GM10248 (cell line): ENCODE measurements around the gene NPAS2.

Experiments
- CTCF ChIA-PET: fragments of 300-600 bp; sonication (Branson Sonifier 250); formaldehyde crosslinking; extraction: SDS; loops from one replicate; lab custom pipeline; 2021; ENCODE audit warnings: antibody characterized with exemption; lab: Yijun Ruan, JAX
- POLR2A ChIA-PET: fragments of 350-650 bp; sonication (Branson Sonifier 250); formaldehyde crosslinking; extraction: SDS; loops from one replicate; lab custom pipeline; 2020; ENCODE audit warnings: antibody characterized with exemption; lab: Yijun Ruan, JAX
- DNase-seq: peaks from one replicate; pipeline ENCODE4 v3.0.0; 2012; ENCODE audit errors: extremely low spot score
- TF ChIP-seq, protein P1 (sequence below): IDR thresholded peaks from 2 replicates; pipeline ENCODE4 v1.5.1; 2012; ENCODE audit warnings: mild to moderate bottlenecking, low read depth; ENCODE audit errors: extremely low read depth, missing control alignments, control extremely low read depth

Gene NPAS2

DNA sequence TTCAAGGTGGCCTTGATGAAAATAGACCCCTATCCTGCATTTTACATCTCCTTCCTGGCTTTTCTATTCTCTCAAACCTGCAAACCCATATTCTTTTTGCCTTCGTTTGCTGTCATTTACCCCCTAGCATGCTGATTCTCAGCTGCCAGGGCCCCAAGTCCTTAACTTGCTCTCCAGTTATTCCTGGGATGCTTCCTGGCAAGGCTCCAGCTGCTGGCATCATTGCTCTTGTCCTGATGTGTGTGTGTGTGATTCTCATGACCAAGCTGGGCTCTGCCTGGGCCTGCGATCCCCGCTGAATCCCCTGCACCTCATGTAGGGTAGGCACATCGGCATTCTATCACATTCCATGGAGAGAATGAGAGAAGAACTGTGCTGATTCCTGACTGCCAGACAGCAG lies 11.9 kb downstream of the NPAS2 start:
- TF ChIP-seq, protein P1, sequence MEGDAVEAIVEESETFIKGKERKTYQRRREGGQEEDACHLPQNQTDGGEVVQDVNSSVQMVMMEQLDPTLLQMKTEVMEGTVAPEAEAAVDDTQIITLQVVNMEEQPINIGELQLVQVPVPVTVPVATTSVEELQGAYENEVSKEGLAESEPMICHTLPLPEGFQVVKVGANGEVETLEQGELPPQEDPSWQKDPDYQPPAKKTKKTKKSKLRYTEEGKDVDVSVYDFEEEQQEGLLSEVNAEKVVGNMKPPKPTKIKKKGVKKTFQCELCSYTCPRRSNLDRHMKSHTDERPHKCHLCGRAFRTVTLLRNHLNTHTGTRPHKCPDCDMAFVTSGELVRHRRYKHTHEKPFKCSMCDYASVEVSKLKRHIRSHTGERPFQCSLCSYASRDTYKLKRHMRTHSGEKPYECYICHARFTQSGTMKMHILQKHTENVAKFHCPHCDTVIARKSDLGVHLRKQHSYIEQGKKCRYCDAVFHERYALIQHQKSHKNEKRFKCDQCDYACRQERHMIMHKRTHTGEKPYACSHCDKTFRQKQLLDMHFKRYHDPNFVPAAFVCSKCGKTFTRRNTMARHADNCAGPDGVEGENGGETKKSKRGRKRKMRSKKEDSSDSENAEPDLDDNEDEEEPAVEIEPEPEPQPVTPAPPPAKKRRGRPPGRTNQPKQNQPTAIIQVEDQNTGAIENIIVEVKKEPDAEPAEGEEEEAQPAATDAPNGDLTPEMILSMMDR = no peak
- no peak for DNase-seq
- CTCF ChIA-PET = no interaction called here
- POLR2A ChIA-PET = no interaction called here

DNA sequence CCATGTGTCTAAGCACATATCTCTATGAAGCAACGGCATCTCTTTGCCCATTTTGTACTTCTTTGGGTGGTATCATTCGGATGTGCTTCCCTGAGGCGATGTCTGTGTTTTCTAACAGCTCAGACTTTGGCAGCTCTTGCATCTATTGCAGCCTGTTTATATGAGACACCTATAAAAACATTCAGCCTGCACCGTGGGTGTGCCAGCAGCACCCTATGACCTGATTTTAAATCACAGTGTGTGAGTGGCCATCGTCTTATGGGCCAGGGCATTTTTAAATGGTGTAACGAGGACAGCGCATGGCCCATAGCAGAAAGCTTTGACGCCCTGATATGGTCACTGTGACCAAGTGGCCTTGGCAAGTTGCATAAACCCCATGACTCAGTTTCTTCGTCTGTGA lies 12.9 kb downstream of the NPAS2 start:
- POLR2A ChIA-PET = no interaction called here
- DNase-seq = no peak
- TF ChIP-seq, protein P1 = no peak
- CTCF ChIA-PET = interaction anchor here (0.8 kb wide), 1 partner anchor 15 kb away, joined by 3 read pairs; no protein-coding TSS in a partner anchor

DNA sequence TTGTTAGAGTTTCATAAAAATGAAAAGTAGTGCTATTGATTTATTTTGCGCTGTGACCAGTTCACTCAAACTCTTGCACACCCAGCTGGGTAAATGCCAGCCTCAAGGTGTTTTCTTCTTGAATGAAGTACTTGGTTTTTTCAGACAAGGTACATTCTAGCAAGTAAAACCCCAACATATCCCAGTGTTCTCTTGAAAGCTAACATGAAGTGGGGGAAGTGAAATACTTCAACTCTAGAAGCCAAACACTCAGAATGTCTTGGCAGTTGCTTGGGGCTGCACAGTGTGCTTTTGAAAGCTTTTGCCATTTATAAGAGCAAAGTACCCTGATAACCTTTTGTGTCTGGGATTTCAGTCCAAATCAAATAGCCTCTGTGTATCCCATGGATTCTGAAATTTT lies 13.4 kb downstream of the NPAS2 start:
- POLR2A ChIA-PET = no interaction called here
- DNase-seq = no peak
- TF ChIP-seq, protein P1 = no peak
- CTCF ChIA-PET = interaction anchor here (0.8 kb wide), 1 partner anchor 15 kb away, joined by 3 read pairs; no protein-coding TSS in a partner anchor

DNA sequence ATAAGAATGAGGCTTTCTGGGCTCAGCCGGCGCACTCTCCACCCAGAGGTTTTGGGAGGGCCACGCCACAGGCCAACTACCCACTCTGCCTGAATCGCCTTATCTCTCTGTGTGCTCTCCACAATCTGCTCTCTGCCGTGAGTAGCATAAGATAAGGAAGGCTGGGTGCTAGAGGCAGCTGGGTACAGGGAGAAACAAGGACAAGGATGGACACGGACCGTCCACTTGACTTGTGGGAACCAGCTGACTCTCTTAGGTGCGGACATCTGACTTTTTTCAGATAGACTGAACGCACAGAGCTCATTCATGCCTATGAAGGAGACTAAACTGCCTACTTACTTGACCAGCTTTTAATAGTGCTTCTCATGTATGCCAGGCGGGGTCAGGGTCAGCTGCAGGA lies 14.3 kb downstream of the NPAS2 start:
- ChIA-PET POLR2A (no interaction called here), CTCF (no interaction called here)
- TF ChIP-seq, protein P1 = no peak
- DNase-seq = no peak

DNA sequence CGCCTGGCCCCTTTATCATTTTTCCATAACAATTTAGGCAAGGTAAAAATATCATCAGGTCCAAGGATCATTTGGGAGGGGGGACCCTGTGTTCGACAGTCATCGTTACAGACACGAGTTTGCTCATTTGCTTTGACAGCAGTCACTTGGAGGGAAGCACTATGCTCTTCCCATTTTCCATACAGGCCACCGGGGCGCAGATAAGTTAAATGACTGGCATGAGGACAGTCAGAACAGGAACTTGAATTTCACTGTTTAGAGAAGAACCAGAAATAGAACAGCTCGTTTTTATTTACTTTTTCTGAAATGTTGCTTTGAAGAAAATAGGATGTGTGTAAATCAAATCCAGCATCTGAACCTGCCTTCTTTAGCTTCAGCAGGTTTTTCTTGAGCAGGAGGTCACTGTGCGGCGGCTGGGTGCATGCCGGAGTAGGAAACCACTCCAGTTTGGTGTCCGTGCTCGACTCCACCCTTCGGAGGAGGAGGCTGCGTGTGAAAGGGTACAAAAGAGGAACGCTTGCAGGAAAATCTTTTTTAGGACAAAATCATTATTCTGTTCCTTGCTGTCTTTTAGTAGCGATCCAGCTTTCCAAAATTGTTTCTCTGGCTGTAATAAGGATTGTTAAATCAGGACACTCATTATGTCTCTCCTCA lies 15.2 kb downstream of the NPAS2 start:
- POLR2A ChIA-PET = no interaction called here

DNA sequence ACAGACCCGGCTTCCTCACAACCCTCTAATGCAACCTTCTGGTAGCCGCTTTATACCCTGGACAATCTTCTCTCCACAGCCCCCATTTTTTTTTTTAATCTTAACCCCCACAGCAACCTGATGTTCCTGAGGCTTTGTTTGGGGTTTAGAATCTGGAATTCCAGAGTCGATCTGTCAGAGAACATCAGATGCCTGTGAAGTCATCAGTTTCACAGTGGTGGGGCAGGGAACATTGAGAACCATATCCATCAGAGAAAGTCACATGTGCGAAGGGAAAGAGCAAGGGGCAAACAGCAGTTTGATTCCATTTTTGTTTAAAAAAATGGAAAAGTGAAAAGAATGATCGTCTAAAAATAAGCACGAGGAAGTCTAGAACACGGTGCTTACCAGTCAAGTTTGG lies 20.6 kb downstream of the NPAS2 start:
- TF ChIP-seq, protein P1 = no peak
- ChIA-PET POLR2A (no interaction called here), CTCF (no interaction called here)
- DNase-seq = no peak

More for the DNA sequence above, 15.2 kb downstream of the NPAS2 start:
- no peak for DNase-seq
- CTCF ChIA-PET = no interaction called here
- TF ChIP-seq, protein P1 = no peak
